H1 (cell line): ENCODE measurements around the gene CENPO. TPM values are rescaled to one million over a fixed set of nuclear protein-coding genes. Genes with fewer than 3 reads are reported as not detected.

Experiments
- CTCF ChIA-PET: fragments of 300-600 bp; sonication (Branson Sonifier 250); formaldehyde crosslinking; loops from one replicate; lab custom pipeline; 2021; ENCODE audit not compliant: partially characterized antibody; lab: Charles Lee
- POLR2A ChIA-PET: fragments of 300-600 bp; sonication (Branson Sonifier 250); formaldehyde crosslinking; loops from one replicate; lab custom pipeline; 2021; ENCODE audit warnings: inconsistent platforms; ENCODE audit not compliant: partially characterized antibody; lab: Charles Lee
- DNase-seq, 2 experiments: peaks; one replicate each; pipeline versions ENCODE4 v3.0.0 to v3.0.0-alpha.2; 2010 to 2022; ENCODE audit warnings: low spot score in 2 of 2, low read depth in 1 of 2, mixed read lengths in 1 of 2
- FAIRE-seq: peaks from 2 replicates; lab custom pipeline; 2011; peaks lifted over from hg19 to GRCh38; lab: Jason Lieb, UNC
- H2AFZ ChIP-seq: 2 replicates; pipeline ENCODE4 v1.8.1; 2012; ENCODE audit warnings: low read length, inconsistent platforms
- H2AK5ac ChIP-seq: 2 replicates; pipeline ENCODE4 v1.6.1; 2013; ENCODE audit warnings: low read depth, low read length
- H2BK120ac ChIP-seq: replicated peaks from 2 replicates; pipeline ENCODE3; 2013; ENCODE audit warnings: low read depth, low read length, inconsistent platforms
- H2BK12ac ChIP-seq: 2 replicates; pipeline ENCODE4 v1.6.1; 2013; ENCODE audit warnings: low read depth, low read length
- H2BK15ac ChIP-seq: 2 replicates; pipeline ENCODE4 v1.6.1; 2013; ENCODE audit warnings: low read length
- H2BK20ac ChIP-seq: 2 replicates; pipeline ENCODE4 v1.6.1; 2013; ENCODE audit warnings: low read length
- H2BK5ac ChIP-seq: 2 replicates; pipeline ENCODE4 v1.6.1; 2013; ENCODE audit warnings: low read depth, low read length
- H3K14ac ChIP-seq: 2 replicates; pipeline ENCODE4 v1.6.1; 2013; ENCODE audit warnings: inconsistent platforms; ENCODE audit not compliant: insufficient read length
- H3K18ac ChIP-seq: 2 replicates; pipeline ENCODE4 v1.6.1; 2013; ENCODE audit warnings: low read length; ENCODE audit errors: extremely low read depth
- H3K23ac ChIP-seq: 2 replicates; pipeline ENCODE4 v1.6.1; 2013; ENCODE audit warnings: inconsistent platforms; ENCODE audit not compliant: insufficient read length
- H3K23me2 ChIP-seq: 2 replicates; pipeline ENCODE4 v1.6.1; 2013; ENCODE audit warnings: low read depth, low read length
- H3K27ac ChIP-seq: 2 replicates; pipeline ENCODE4 v1.6.1; 2011; ENCODE audit warnings: low read depth, low read length, inconsistent platforms
- H3K27me3 ChIP-seq, 4 experiments: replicated peaks in 1 of 4; 1 replicate in 1 of 4; 2 replicates in 3 of 4; pipeline versions ENCODE4 v1.6.1 to v1.8.1; 2011 to 2013; ENCODE audit warnings: low read length in 3 of 4, mild to moderate bottlenecking in 3 of 4, inconsistent platforms in 2 of 4, mixed read lengths in 2 of 4, moderate library complexity in 1 of 4; ENCODE audit not compliant: control insufficient read depth in 3 of 4, insufficient read depth in 3 of 4; ENCODE audit errors: extremely low read depth in 1 of 4
- H3K36me3 ChIP-seq, 4 experiments: 2 replicates each; pipeline versions ENCODE4 v1.6.1 to v1.8.1; 2011 to 2013; ENCODE audit warnings: mild to moderate bottlenecking in 4 of 4, low read length in 3 of 4, moderate library complexity in 2 of 4, control low read depth in 1 of 4, inconsistent platforms in 1 of 4; ENCODE audit not compliant: insufficient read depth in 4 of 4, control insufficient read depth in 2 of 4
- H3K4ac ChIP-seq: replicated peaks from 2 replicates; pipeline ENCODE3; 2013; ENCODE audit warnings: low read length, low read depth, mixed read lengths, inconsistent platforms; ENCODE audit not compliant: insufficient read length
- H3K4me1 ChIP-seq, 4 experiments: replicated peaks in 1 of 4; 1 replicate in 1 of 4; 2 replicates in 3 of 4; pipeline versions ENCODE4 v1.6.1 to v1.8.1; 2011 to 2013; ENCODE audit warnings: low read length in 3 of 4, inconsistent platforms in 2 of 4, mixed read lengths in 1 of 4; ENCODE audit not compliant: insufficient read depth in 4 of 4, control insufficient read depth in 3 of 4
- H3K4me2 ChIP-seq, 2 experiments: 2 replicates each; pipeline versions ENCODE4 v1.6.1 to v1.8.1; 2011 to 2013; ENCODE audit warnings: low read depth in 2 of 2, low read length in 2 of 2, control low read depth in 1 of 2, inconsistent platforms in 1 of 2, mild to moderate bottlenecking in 1 of 2; ENCODE audit not compliant: insufficient read depth in 1 of 2
- H3K4me3 ChIP-seq, 4 experiments: fragments of 200-600, 300-600 bp in 1 of 4; sonication (generic), shearing (Covaris generic), sonication (Bioruptor Twin) in 1 of 4; 2 replicates each; pipeline versions ENCODE4 v1.5.1 to v1.8.1; 2011 to 2016; ENCODE audit warnings: low read length in 4 of 4, low read depth in 3 of 4, control low read depth in 2 of 4, inconsistent platforms in 2 of 4, mild to moderate bottlenecking in 2 of 4, mixed read lengths in 1 of 4, moderate library complexity in 1 of 4; ENCODE audit not compliant: insufficient read depth in 2 of 4; ENCODE audit errors: extremely low read depth in 1 of 4
- H3K56ac ChIP-seq: replicated peaks from 2 replicates; pipeline ENCODE3; 2013; ENCODE audit warnings: low read depth, mild to moderate bottlenecking, mixed read lengths, low read length, inconsistent platforms; ENCODE audit not compliant: insufficient read length
- H3K79me1 ChIP-seq: 2 replicates; pipeline ENCODE4 v1.6.1; 2013; ENCODE audit warnings: low read depth, low read length, control low read depth
- H3K79me2 ChIP-seq, 2 experiments: 2 replicates each; pipeline versions ENCODE4 v1.6.1 to v1.8.1; 2012 to 2013; ENCODE audit warnings: low read length in 2 of 2, mild to moderate bottlenecking in 2 of 2, inconsistent platforms in 1 of 2; ENCODE audit not compliant: insufficient read depth in 2 of 2, control insufficient read depth in 1 of 2
- H3K9ac ChIP-seq, 4 experiments: replicated peaks in 1 of 4; 1 replicate in 1 of 4; 2 replicates in 3 of 4; pipeline versions ENCODE4 v1.6.1 to v1.8.1; 2011 to 2013; ENCODE audit warnings: low read depth in 3 of 4, low read length in 3 of 4, control low read depth in 2 of 4, mild to moderate bottlenecking in 2 of 4, moderate library complexity in 2 of 4, inconsistent platforms in 1 of 4; ENCODE audit errors: extremely low read depth in 1 of 4
- H3K9me3 ChIP-seq, 2 experiments: 2 replicates each; pipeline versions ENCODE4 v1.6.1 to v1.8.1; 2012 to 2013; ENCODE audit warnings: mild to moderate bottlenecking in 2 of 2, moderate library complexity in 2 of 2, control low read depth in 1 of 2, inconsistent platforms in 1 of 2, low read depth in 1 of 2, low read length in 1 of 2, mixed read lengths in 1 of 2; ENCODE audit not compliant: insufficient read depth in 2 of 2
- H4K20me1 ChIP-seq, 2 experiments: replicated peaks in 1 of 2; 2 replicates each; pipeline versions ENCODE3 to v1.8.1; 2011 to 2013; ENCODE audit warnings: inconsistent platforms in 2 of 2, low read length in 2 of 2, mild to moderate bottlenecking in 1 of 2; ENCODE audit not compliant: insufficient read depth in 2 of 2, control insufficient read depth in 1 of 2
- H4K5ac ChIP-seq: 2 replicates; pipeline ENCODE4 v1.6.1; 2013; ENCODE audit warnings: low read length, low read depth, mixed read lengths, inconsistent platforms; ENCODE audit not compliant: insufficient read length
- H4K8ac ChIP-seq: 2 replicates; pipeline ENCODE4 v1.8.0; 2013; ENCODE audit warnings: mild to moderate bottlenecking, moderate library complexity, low read length, inconsistent platforms; ENCODE audit not compliant: insufficient read depth; ENCODE audit errors: extremely low read depth
- H4K91ac ChIP-seq: replicated peaks from 2 replicates; pipeline ENCODE3; 2013; ENCODE audit warnings: low read length, mixed read lengths, inconsistent platforms; ENCODE audit not compliant: insufficient read length
- CHD2 ChIP-seq: IDR thresholded peaks from 2 replicates; pipeline ENCODE4 v1.6.1; 2012; ENCODE audit warnings: low read length, improper control_type of control experiment
- EGR1 ChIP-seq: IDR thresholded peaks from 2 replicates; pipeline ENCODE4 v1.6.1; 2011; ENCODE audit warnings: low read depth, low read length, borderline replicate concordance
- KDM5A ChIP-seq: fragments of 200-600 bp; IDR thresholded peaks from 2 replicates; pipeline ENCODE4 v1.7.1; 2012; ENCODE audit warnings: mild to moderate bottlenecking, low read length, inconsistent platforms, mixed read lengths
- PHF8 ChIP-seq: fragments of 200-600 bp; sonication (generic); conservative IDR thresholded peaks from 2 replicates; pipeline ENCODE4 v1.7.1; 2012; ENCODE audit warnings: low read depth, mild to moderate bottlenecking, inconsistent platforms, low read length, moderate library complexity
- RAD21 ChIP-seq, 2 experiments: IDR thresholded peaks in 1 of 2; conservative IDR thresholded peaks in 1 of 2; 2 replicates each; pipeline ENCODE4 v1.6.1; 2011; ENCODE audit warnings: low read depth in 2 of 2, low read length in 2 of 2, improper control_type of control experiment in 1 of 2, inconsistent platforms in 1 of 2, mild to moderate bottlenecking in 1 of 2, moderate library complexity in 1 of 2
- RXRA ChIP-seq: IDR thresholded peaks from 2 replicates; pipeline ENCODE4 v1.6.1; 2011; ENCODE audit warnings: low read depth, mild to moderate bottlenecking, low read length, moderate library complexity; ENCODE audit not compliant: insufficient read depth
- SAP30 ChIP-seq: fragments of 300-600 bp; sonication (generic); IDR thresholded peaks from 2 replicates; pipeline ENCODE4 v1.7.1; 2012; ENCODE audit warnings: low read length, moderate library complexity, mild to moderate bottlenecking, inconsistent platforms; ENCODE audit not compliant: insufficient read depth, insufficient replicate concordance
- SIN3A ChIP-seq, 2 experiments: IDR thresholded peaks in 1 of 2; conservative IDR thresholded peaks in 1 of 2; 2 replicates each; pipeline ENCODE4 v1.6.1; 2011 to 2012; ENCODE audit warnings: low read length in 2 of 2, improper control_type of control experiment in 1 of 2, low read depth in 1 of 2, mild to moderate bottlenecking in 1 of 2
- SIX5 ChIP-seq: IDR thresholded peaks from 2 replicates; pipeline ENCODE4 v1.6.1; 2011; ENCODE audit warnings: mild to moderate bottlenecking, low read depth, low read length
- TAF7 ChIP-seq: optimal IDR thresholded peaks from 2 replicates; pipeline ENCODE3; 2011; ENCODE audit warnings: low read depth, mild to moderate bottlenecking, inconsistent platforms, low read length, moderate library complexity, borderline replicate concordance
- USF2 ChIP-seq: IDR thresholded peaks from 2 replicates; pipeline ENCODE4 v1.6.1; 2011; ENCODE audit warnings: low read length, improper control_type of control experiment
- WGBS, 2 experiments: shearing (Covaris generic) in 1 of 2; methylation state at CpG; one replicate each; pipeline versions ENCODE4 v1.1.6 to v1.1.7; 2013 to 2015; ENCODE audit warnings: low lambda C conversion rate in 2 of 2, mixed read lengths in 2 of 2, inconsistent platforms in 1 of 2, low coverage in 1 of 2, missing lambda C conversion rate in 1 of 2; ENCODE audit not compliant: insufficient replicate concordance in 2 of 2, insufficient coverage in 1 of 2, insufficient read length in 1 of 2; ENCODE audit errors: extremely low coverage in 1 of 2, missing lambda C conversion rate in 1 of 2; 5-methylcytosine and 5-hydroxymethylcytosine counted together
- polyA plus RNA-seq, 7 experiments: library from polyadenylated mRNA; depleted of rRNA in 3 of 7; stranded (reverse) in 5 of 7; unstranded in 2 of 7; fragments of >200 nt in 5 of 7; fragments of 200-250 nt in 2 of 7; gene quantifications; 1 replicate in 5 of 7; 2 replicates in 1 of 7; 4 replicates in 1 of 7; pipeline versions ENCODE4 v1.2.1 to v1.2.3, GENCODE V29; 2011 to 2013; ENCODE audit warnings: missing spikeins in 2 of 7, mixed read lengths in 2 of 7
- total RNA-seq: library from RNA; stranded (reverse); fragmentation: NEBNext Ultra II Directional; extraction: Animal tissue kit (Norgen Biotek cat#: 25700); gene quantifications from 2 replicates; pipeline ENCODE4 v1.2.1, GENCODE V29; 2021

CENPO gene
- total and polyA plus RNA-seq, 2 of the 8 experiments (the other 6 are each of a cell fraction or from before 2014, with no cell fraction given), result 34.4 to 46.3 TPM

- FAIRE-seq, result no peak
- WGBS, 2 experiments, result 85% methylated on average over 5 of the region's 5 CpGs; no CpG with 5 or more reads in 1 of the 2 experiments
- H3K79me2 ChIP-seq, result no peaks in the 10 kb centered on the region
- H2AFZ ChIP-seq, result no peak overlapping the region
- H3K4ac ChIP-seq, result no peak overlapping the region
- POLR2A ChIA-PET, result interaction anchor here (0.9 kb wide), 1 partner anchor 335 kb away, joined by 3 read pairs; no protein-coding TSS in a partner anchor
- no peak overlapping the region for H3K23ac ChIP-seq
- peaks cover 0 to 2% of the 10 kb centered on the region in 2 experiments for H4K20me1 ChIP-seq
- peaks cover 0 to 8% (median under 1%) of the 10 kb centered on the region in 4 experiments; a peak in 2 of 7 replicates for H3K4me1 ChIP-seq
- H3K23me2 ChIP-seq, result no peaks in the 10 kb centered on the region; the same call in 1 of the 2 replicates
- no peak for DNase-seq
- H3K14ac ChIP-seq, result no peak overlapping the region
- no peak overlapping the region for H2BK12ac ChIP-seq
- TF ChIP-seq SIX5 (no peak), TAF7 (no peak), USF2 (no peak), PHF8 (no peak), RAD21 (IDR thresholded peaks at IDR 0.05 in 1 of 2, conservative IDR thresholded peaks at IDR 0.05 in 1 of 2; ENCODE audit: low read depth in 2 of 2, low read length in 2 of 2) (no peak), SIN3A (conservative IDR thresholded peaks at IDR 0.05 in 1 of 2, IDR thresholded peaks at IDR 0.05 in 1 of 2; ENCODE audit: low read depth in 1 of 2, low read length in 2 of 2) (no peak), EGR1 (no peak), RXRA (no peak), CHD2 (no peak), KDM5A (no peak), SAP30 (no peak)
- H3K4me2 ChIP-seq, result no peak overlapping the region
- no peak overlapping the region for H3K9ac ChIP-seq
- H2BK5ac ChIP-seq, result no peak overlapping the region
- no peak overlapping the region for H2BK20ac ChIP-seq
- no peak overlapping the region for H2BK120ac ChIP-seq
- no peak overlapping the region for H3K4me3 ChIP-seq
- H3K18ac ChIP-seq, result no peak overlapping the region
- no peak overlapping the region for H4K91ac ChIP-seq
- CTCF ChIA-PET, result no interaction called here
- H3K27me3 ChIP-seq, result no peaks in the 10 kb centered on the region
- no peaks in the 10 kb centered on the region for H3K36me3 ChIP-seq
- H3K27ac ChIP-seq, result no peak overlapping the region
- no peaks in the 10 kb centered on the region for H3K9me3 ChIP-seq
- no peak overlapping the region for H4K5ac ChIP-seq
- no peak overlapping the region for H2BK15ac ChIP-seq
- no peaks in the 10 kb centered on the region; the same call in 1 of the 2 replicates for H3K79me1 ChIP-seq
- H3K56ac ChIP-seq, result no peak overlapping the region
- H4K8ac ChIP-seq, result no peak overlapping the region
- no peak overlapping the region for H2AK5ac ChIP-seq
Measured at GRCh38 chr2:24870440-24870839, 77.2 kb downstream of the CENPO start.
